Measurements from ENCODE around the gene IFI27L1.
A peak's percentile ranks its signal among the peaks of the same experiment; 100 is the strongest.

Gene IFI27L1

GRCh38 chr14:94136575-94137331 lies 55.6 kb downstream of the IFI27L1 start:
- FAIRE-seq, result peak; percentile 97
- no peak for DNase-seq (ENCODE audit: insufficient read length, low spot score)
- TF ChIP-seq POLR2AphosphoS5 (IDR thresholded peaks at IDR 0.05; ENCODE audit: low read depth, low read length), result no peak
- no peak for TF ChIP-seq TAF1 (IDR thresholded peaks at IDR 0.05; ENCODE audit: low read depth, low read length)
- no peak for TF ChIP-seq SPI1 (IDR thresholded peaks at IDR 0.05; ENCODE audit: low read depth, low read length)
- no peak for TF ChIP-seq POU2F2 (IDR thresholded peaks at IDR 0.05; ENCODE audit: low read depth, low read length)
- TF ChIP-seq PAX5 (IDR thresholded peaks at IDR 0.05; ENCODE audit: insufficient read depth, low read length, severe bottlenecking), result no peak
- TF ChIP-seq POLR2A (IDR thresholded peaks at IDR 0.05; ENCODE audit: low read depth, low read length), result no peak

- FAIRE-seq (no peak), DNase-seq (ENCODE audit: insufficient read length, low spot score) (no peak)
- no peak for TF ChIP-seq TAF1 (IDR thresholded peaks at IDR 0.05; ENCODE audit: low read depth, low read length)
- no peak for TF ChIP-seq POLR2A (IDR thresholded peaks at IDR 0.05; ENCODE audit: low read depth, low read length)
- no peak for TF ChIP-seq POU2F2 (IDR thresholded peaks at IDR 0.05; ENCODE audit: low read depth, low read length)
- no peak for TF ChIP-seq PAX5 (IDR thresholded peaks at IDR 0.05; ENCODE audit: insufficient read depth, low read length, severe bottlenecking)
- TF ChIP-seq POLR2AphosphoS5 (IDR thresholded peaks at IDR 0.05; ENCODE audit: low read depth, low read length), result no peak
- no peak for TF ChIP-seq SPI1 (IDR thresholded peaks at IDR 0.05; ENCODE audit: low read depth, low read length)
Measured at GRCh38 chr14:94138251-94138650, 57.1 kb downstream of the IFI27L1 start.

GRCh38 chr14:94139006-94139405 lies 57.9 kb downstream of the IFI27L1 start:
- FAIRE-seq (no peak), DNase-seq (ENCODE audit: insufficient read length, low spot score) (no peak)
- TF ChIP-seq POU2F2 (IDR thresholded peaks at IDR 0.05; ENCODE audit: low read depth, low read length) (no peak), POLR2A (IDR thresholded peaks at IDR 0.05; ENCODE audit: low read depth, low read length) (no peak), POLR2AphosphoS5 (IDR thresholded peaks at IDR 0.05; ENCODE audit: low read depth, low read length) (no peak), SPI1 (IDR thresholded peaks at IDR 0.05; ENCODE audit: low read depth, low read length) (no peak), PAX5 (IDR thresholded peaks at IDR 0.05; ENCODE audit: insufficient read depth, low read length, severe bottlenecking) (no peak), TAF1 (IDR thresholded peaks at IDR 0.05; ENCODE audit: low read depth, low read length) (no peak)

- no peak for DNase-seq (ENCODE audit: insufficient read length, low spot score)
- TF ChIP-seq TAF1 (IDR thresholded peaks at IDR 0.05; ENCODE audit: low read depth, low read length) (no peak), PAX5 (IDR thresholded peaks at IDR 0.05; ENCODE audit: insufficient read depth, low read length, severe bottlenecking) (no peak), SPI1 (IDR thresholded peaks at IDR 0.05; ENCODE audit: low read depth, low read length) (no peak), POU2F2 (IDR thresholded peaks at IDR 0.05; ENCODE audit: low read depth, low read length) (no peak), POLR2AphosphoS5 (IDR thresholded peaks at IDR 0.05; ENCODE audit: low read depth, low read length) (no peak)
- FAIRE-seq, result no peak
Measured at GRCh38 chr14:94139421-94139820, 58.3 kb downstream of the IFI27L1 start.

- TF ChIP-seq POU2F2 (IDR thresholded peaks at IDR 0.05; ENCODE audit: low read depth, low read length), result no peak
- no peak for TF ChIP-seq PAX5 (IDR thresholded peaks at IDR 0.05; ENCODE audit: insufficient read depth, low read length, severe bottlenecking)
- DNase-seq (ENCODE audit: insufficient read length, low spot score) (no peak), FAIRE-seq (no peak)
Measured at GRCh38 chr14:94142247-94142646, 61.1 kb downstream of the IFI27L1 start.

- FAIRE-seq (no peak), DNase-seq (ENCODE audit: insufficient read length, low spot score) (no peak)
- no peak for TF ChIP-seq PAX5 (IDR thresholded peaks at IDR 0.05; ENCODE audit: insufficient read depth, low read length, severe bottlenecking)
- TF ChIP-seq POLR2A (IDR thresholded peaks at IDR 0.05; ENCODE audit: low read depth, low read length), result no peak
- TF ChIP-seq SPI1 (IDR thresholded peaks at IDR 0.05; ENCODE audit: low read depth, low read length), result no peak
- TF ChIP-seq POLR2AphosphoS5 (IDR thresholded peaks at IDR 0.05; ENCODE audit: low read depth, low read length), result no peak
- TF ChIP-seq POU2F2 (IDR thresholded peaks at IDR 0.05; ENCODE audit: low read depth, low read length), result no peak
- TF ChIP-seq TAF1 (IDR thresholded peaks at IDR 0.05; ENCODE audit: low read depth, low read length), result no peak
Measured at GRCh38 chr14:94142836-94143235, 61.7 kb downstream of the IFI27L1 start.

GRCh38 chr14:94143239-94143638 lies 62.1 kb downstream of the IFI27L1 start:
- TF ChIP-seq POLR2AphosphoS5 (IDR thresholded peaks at IDR 0.05; ENCODE audit: low read depth, low read length), result no peak
- TF ChIP-seq PAX5 (IDR thresholded peaks at IDR 0.05; ENCODE audit: insufficient read depth, low read length, severe bottlenecking), result no peak
- no peak for TF ChIP-seq TAF1 (IDR thresholded peaks at IDR 0.05; ENCODE audit: low read depth, low read length)
- no peak for TF ChIP-seq POU2F2 (IDR thresholded peaks at IDR 0.05; ENCODE audit: low read depth, low read length)
- DNase-seq (ENCODE audit: insufficient read length, low spot score) (no peak), FAIRE-seq (no peak)

- FAIRE-seq, result no peak
- TF ChIP-seq POLR2A (IDR thresholded peaks at IDR 0.05; ENCODE audit: low read depth, low read length) (no peak), TAF1 (IDR thresholded peaks at IDR 0.05; ENCODE audit: low read depth, low read length) (no peak), POLR2AphosphoS5 (IDR thresholded peaks at IDR 0.05; ENCODE audit: low read depth, low read length) (no peak), PAX5 (IDR thresholded peaks at IDR 0.05; ENCODE audit: insufficient read depth, low read length, severe bottlenecking) (no peak), POU2F2 (IDR thresholded peaks at IDR 0.05; ENCODE audit: low read depth, low read length) (no peak), SPI1 (IDR thresholded peaks at IDR 0.05; ENCODE audit: low read depth, low read length) (no peak)
- DNase-seq (ENCODE audit: insufficient read length, low spot score), result no peak
Measured at GRCh38 chr14:94143711-94144110, 62.6 kb downstream of the IFI27L1 start.

GRCh38 chr14:94144765-94145164 lies 63.7 kb downstream of the IFI27L1 start:
- no peak for TF ChIP-seq TAF1 (IDR thresholded peaks at IDR 0.05; ENCODE audit: low read depth, low read length)
- no peak for TF ChIP-seq PAX5 (IDR thresholded peaks at IDR 0.05; ENCODE audit: insufficient read depth, low read length, severe bottlenecking)
- TF ChIP-seq POU2F2 (IDR thresholded peaks at IDR 0.05; ENCODE audit: low read depth, low read length), result no peak
- TF ChIP-seq POLR2A (IDR thresholded peaks at IDR 0.05; ENCODE audit: low read depth, low read length), result no peak
- TF ChIP-seq SPI1 (IDR thresholded peaks at IDR 0.05; ENCODE audit: low read depth, low read length), result no peak
- no peak for TF ChIP-seq POLR2AphosphoS5 (IDR thresholded peaks at IDR 0.05; ENCODE audit: low read depth, low read length)
- no peak for FAIRE-seq
- no peak for DNase-seq (ENCODE audit: insufficient read length, low spot score)

All from GM12891 (cell line).